ENCODE measurements around the gene FAM3A.
A peak's percentile ranks its signal among the peaks of the same experiment; 100 is the strongest.
"Not testable (repeated sequence)": the region's sequence is repeated elsewhere in the genome, so short reads cannot be mapped to it uniquely, and the experiment has no call there.

The FAM3A gene

GRCh38 chrX:154515966-154516655 is at the start of gene FAM3A:
Gene FAM3A, minus strand, starts transcription at chrX:154516232. Its CDS starts 460 bp downstream, at chrX:154515772.
- DNase-seq: peak; percentile 93

GRCh38 chrX:154562295-154562694 is 46.3 kb upstream of the FAM3A start:
- DNase-seq: not testable (repeated sequence)

- not testable (repeated sequence) for DNase-seq
Observed at GRCh38 chrX:154560326-154560725, 44.3 kb upstream of the FAM3A start.

GRCh38 chrX:154558896-154559295 is 42.9 kb upstream of the FAM3A start:
- DNase-seq: not testable (repeated sequence)

GRCh38 chrX:154558060-154558690 is 42.1 kb upstream of the FAM3A start:
- not testable (repeated sequence) for DNase-seq

- not testable (repeated sequence) for DNase-seq
Observed at GRCh38 chrX:154552112-154552806, 36.2 kb upstream of the FAM3A start.

GRCh38 chrX:154549766-154550165 is 33.7 kb upstream of the FAM3A start:
- no peak for DNase-seq

GRCh38 chrX:154548028-154548316 is 31.9 kb upstream of the FAM3A start:
- DNase-seq: no peak

GRCh38 chrX:154547245-154548027 is 31.4 kb upstream of the FAM3A start, which contains the start of gene IKBKG:
Gene IKBKG, plus strand, starts transcription at chrX:154547620. Its CDS starts 4,383 bp downstream, at chrX:154552003.
- peak; percentile 91 for DNase-seq

GRCh38 chrX:154546354-154547244 is 30.6 kb upstream of the FAM3A start, which contains the start of gene G6PD:
Gene G6PD, minus strand, starts transcription at chrX:154546846. Its CDS starts 691 bp downstream, at chrX:154546155.
- DNase-seq: peak; percentile 85

- DNase-seq: no peak
Observed at GRCh38 chrX:154545673-154546274, 29.7 kb upstream of the FAM3A start.

- peak; percentile 46 for DNase-seq
Observed at GRCh38 chrX:154542723-154543424, 26.8 kb upstream of the FAM3A start.

GRCh38 chrX:154541896-154542722 is 26.1 kb upstream of the FAM3A start:
- DNase-seq: peak; percentile 65

- no peak for DNase-seq
Observed at GRCh38 chrX:154541589-154541895, 25.5 kb upstream of the FAM3A start.

GRCh38 chrX:154540897-154541535 is 25.0 kb upstream of the FAM3A start:
- no peak for DNase-seq

- not testable (repeated sequence) for DNase-seq
Observed at GRCh38 chrX:154540365-154540764, 24.3 kb upstream of the FAM3A start.

GRCh38 chrX:154539077-154539476 is 23.0 kb upstream of the FAM3A start:
- no peak for DNase-seq

GRCh38 chrX:154535892-154536291 is 19.9 kb upstream of the FAM3A start:
- no peak for DNase-seq

- peak; percentile 90 for DNase-seq
Observed at GRCh38 chrX:154534526-154535322, 18.7 kb upstream of the FAM3A start.

Measured in CD4-positive, alpha-beta T cell treated with Interleukin-15 for 1 hour (primary cell).